ENCODE measurements around the gene SUSD4.

Gene SUSD4

GRCh38 chr1:223231011-223231572 is 132.9 kb downstream of the SUSD4 start:
- DNase-seq (ENCODE audit: low read depth): no peak

GRCh38 chr1:223230161-223230881 is 133.7 kb downstream of the SUSD4 start:
- peak; percentile 73 for DNase-seq (ENCODE audit: low read depth)

GRCh38 chr1:223229756-223230155 is 134.2 kb downstream of the SUSD4 start:
- no peak for DNase-seq (ENCODE audit: low read depth)

GRCh38 chr1:223228931-223229528 is 134.9 kb downstream of the SUSD4 start:
- no peak for DNase-seq (ENCODE audit: low read depth)

- no peak for DNase-seq (ENCODE audit: low read depth)
These were observed 135.8 kb downstream of the SUSD4 start for GRCh38 chr1:223228201-223228600.

- no peak for DNase-seq (ENCODE audit: low read depth)
These were observed 136.3 kb downstream of the SUSD4 start for GRCh38 chr1:223227486-223228196.

- DNase-seq (ENCODE audit: low read depth): no peak
These were observed 136.9 kb downstream of the SUSD4 start for GRCh38 chr1:223227031-223227430.

GRCh38 chr1:223226271-223226670 is 137.7 kb downstream of the SUSD4 start:
- DNase-seq (ENCODE audit: low read depth): no peak

GRCh38 chr1:223225481-223225880 is 138.5 kb downstream of the SUSD4 start:
- no peak for DNase-seq (ENCODE audit: low read depth)

GRCh38 chr1:223225061-223225460 is 138.9 kb downstream of the SUSD4 start:
- DNase-seq (ENCODE audit: low read depth): no peak

- DNase-seq (ENCODE audit: low read depth): no peak
These were observed 139.5 kb downstream of the SUSD4 start for GRCh38 chr1:223224465-223224864.

GRCh38 chr1:223223091-223223995 is 140.6 kb downstream of the SUSD4 start:
- DNase-seq (ENCODE audit: low read depth): no peak

GRCh38 chr1:223222377-223222776 is 141.6 kb downstream of the SUSD4 start:
- DNase-seq (ENCODE audit: low read depth): no peak

GRCh38 chr1:223221686-223222085 is 142.3 kb downstream of the SUSD4 start:
- no peak for DNase-seq (ENCODE audit: low read depth)

- no peak for DNase-seq (ENCODE audit: low read depth)
These were observed 143.9 kb downstream of the SUSD4 start for GRCh38 chr1:223219846-223220610.

GRCh38 chr1:223219318-223219635 is 144.7 kb downstream of the SUSD4 start:
- DNase-seq (ENCODE audit: low read depth): no peak

GRCh38 chr1:223217781-223218180 is 146.2 kb downstream of the SUSD4 start:
- no peak for DNase-seq (ENCODE audit: low read depth)

GRCh38 chr1:223216531-223217205 is 147.3 kb downstream of the SUSD4 start:
- DNase-seq (ENCODE audit: low read depth): no peak

GRCh38 chr1:223216074-223216473 is 147.9 kb downstream of the SUSD4 start:
- no peak for DNase-seq (ENCODE audit: low read depth)

- DNase-seq (ENCODE audit: low read depth): no peak
These were observed 148.9 kb downstream of the SUSD4 start for GRCh38 chr1:223215026-223215425.
